Stimulated activated CD4-positive, alpha-beta T cell treated with anti-CD3 and anti-CD28 coated beads, Interleukin-4, amount 100 ng/mL, for 1 hour (primary cell): ENCODE data around the gene CA10.

Experiments
- DNase-seq: peaks from one replicate; pipeline ENCODE4 v3.0.0-alpha.2; 2020

Gene CA10

DNA sequence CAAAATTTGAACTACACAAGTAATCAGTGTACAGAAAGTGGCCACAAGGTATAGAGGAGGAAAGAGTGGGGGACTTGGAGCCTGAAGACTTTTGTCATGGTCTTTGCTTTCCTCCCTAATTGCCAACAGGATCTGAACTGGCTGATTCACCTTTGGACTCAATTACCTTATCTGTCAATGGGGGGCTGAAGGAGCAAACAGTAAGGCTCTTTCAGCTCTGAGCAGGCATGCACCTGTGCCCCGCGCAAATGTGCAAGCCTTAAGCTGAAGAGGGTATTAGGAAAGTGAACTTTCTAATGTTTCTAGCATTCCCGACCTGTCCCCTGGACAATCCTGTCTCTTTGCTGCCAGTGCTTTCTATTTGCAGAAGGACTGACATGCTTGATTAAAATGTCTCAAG, 302.7 kb downstream of the CA10 start:
- DNase-seq: no peak

GRCh38 chr17:51853857-51854256, 304.7 kb downstream of the CA10 start:
- no peak for DNase-seq

DNA sequence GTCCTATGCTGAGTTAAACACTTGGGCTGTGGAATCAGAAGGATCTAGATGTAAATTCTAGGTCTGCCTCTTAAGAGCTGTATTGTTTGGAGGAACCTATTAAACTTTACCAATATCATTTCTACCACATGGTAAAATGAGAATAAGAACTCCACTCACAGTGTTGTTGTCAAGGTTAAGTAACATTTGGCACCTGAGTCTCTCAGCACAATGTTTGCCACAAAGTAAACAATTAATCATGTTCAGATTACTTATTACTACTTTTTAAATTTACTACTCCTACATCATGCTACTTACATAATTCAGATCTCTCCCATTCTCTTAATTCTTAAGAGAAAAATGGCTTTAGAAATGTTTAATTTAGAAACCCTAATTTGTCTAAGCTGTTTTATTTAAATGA, 305.9 kb downstream of the CA10 start:
- no peak for DNase-seq

- DNase-seq: no peak
Measured at GRCh38 chr17:51850201-51850600, 308.3 kb downstream of the CA10 start.

DNA sequence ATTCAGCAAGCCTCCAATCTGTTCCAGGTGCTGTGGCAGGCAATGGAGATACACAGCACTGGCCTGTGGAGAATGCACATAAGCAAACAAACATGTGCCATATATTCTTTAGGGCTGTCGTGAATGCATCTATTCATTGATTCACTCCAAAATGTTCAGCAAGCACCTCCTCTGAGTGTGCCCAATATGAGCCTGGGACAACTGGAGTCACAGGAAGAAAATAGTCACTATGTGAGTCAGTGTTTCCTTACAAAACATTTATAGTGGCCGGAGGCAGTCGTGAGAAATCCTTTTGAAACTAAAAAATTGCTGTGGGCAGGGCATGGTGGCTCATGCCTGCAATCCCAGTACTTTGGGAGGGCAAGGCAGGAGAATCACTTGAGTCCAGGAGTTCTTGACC, 310.1 kb downstream of the CA10 start:
- DNase-seq: no peak

DNA sequence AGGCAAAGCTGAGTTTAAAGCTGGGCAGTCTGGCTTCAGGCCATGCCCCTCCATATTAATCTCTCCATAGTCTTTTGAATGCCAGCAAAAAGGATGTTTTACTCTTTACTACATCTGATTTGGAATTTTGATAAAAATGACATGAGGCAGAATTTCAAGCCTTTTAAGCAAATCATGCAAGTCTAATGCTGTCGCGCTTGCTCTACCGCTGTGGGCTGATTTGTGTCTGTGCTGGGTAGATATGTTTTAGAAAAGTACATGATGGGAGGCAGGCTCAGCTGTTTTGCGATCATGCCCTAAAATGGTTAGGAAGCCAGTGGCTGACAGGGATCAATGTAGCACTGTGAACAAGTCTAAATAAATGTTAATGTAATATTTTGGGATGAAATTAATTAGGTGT, 311.9 kb downstream of the CA10 start:
- DNase-seq: no peak

- no peak for DNase-seq
Measured at GRCh38 chr17:51845776-51846175, 312.7 kb downstream of the CA10 start.

GRCh38 chr17:51842763-51843162, 315.8 kb downstream of the CA10 start:
- DNase-seq: no peak

DNA sequence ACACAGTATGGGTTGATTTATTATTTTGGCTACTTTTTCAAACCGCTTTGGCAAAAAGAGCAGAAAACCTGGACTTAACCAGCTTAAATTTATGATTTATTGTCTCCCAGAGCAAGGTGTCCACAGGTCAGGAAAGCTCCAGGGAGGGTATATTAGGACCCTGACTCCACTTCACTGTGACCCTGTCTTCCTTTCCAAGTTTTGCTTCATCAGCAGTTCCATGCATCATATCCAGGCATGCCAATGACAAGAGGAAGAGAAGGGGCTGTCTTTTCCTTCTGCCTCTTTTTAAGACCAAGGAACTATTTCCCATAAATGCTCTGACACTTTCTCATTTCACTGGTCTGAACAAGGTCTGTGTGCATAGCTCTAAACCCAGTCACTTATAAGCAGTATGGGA, 316.8 kb downstream of the CA10 start:
- DNase-seq: no peak

DNA sequence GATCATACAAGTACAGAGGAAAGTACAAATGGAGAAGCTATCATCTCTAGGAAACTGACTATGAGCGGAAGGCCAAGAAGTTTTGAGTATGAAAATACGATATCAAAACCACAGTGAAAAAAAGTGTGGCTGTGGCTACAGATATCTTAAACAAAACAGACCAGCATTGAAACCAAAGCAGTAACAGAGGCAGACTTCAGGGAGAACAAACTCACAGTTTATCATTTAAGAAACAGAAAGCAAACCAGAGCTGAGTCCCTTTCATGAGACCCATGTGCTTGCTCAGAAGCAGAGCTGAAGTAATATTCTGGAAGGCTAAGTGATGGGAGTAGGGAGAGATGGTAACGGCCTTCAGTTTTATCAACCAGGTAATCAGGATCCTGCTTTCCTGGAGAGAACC, 317.8 kb downstream of the CA10 start:
- no peak for DNase-seq

GRCh38 chr17:51833620-51834019, 324.9 kb downstream of the CA10 start:
- no peak for DNase-seq

- no peak for DNase-seq
Measured at GRCh38 chr17:51833045-51833444, 325.5 kb downstream of the CA10 start.

DNA sequence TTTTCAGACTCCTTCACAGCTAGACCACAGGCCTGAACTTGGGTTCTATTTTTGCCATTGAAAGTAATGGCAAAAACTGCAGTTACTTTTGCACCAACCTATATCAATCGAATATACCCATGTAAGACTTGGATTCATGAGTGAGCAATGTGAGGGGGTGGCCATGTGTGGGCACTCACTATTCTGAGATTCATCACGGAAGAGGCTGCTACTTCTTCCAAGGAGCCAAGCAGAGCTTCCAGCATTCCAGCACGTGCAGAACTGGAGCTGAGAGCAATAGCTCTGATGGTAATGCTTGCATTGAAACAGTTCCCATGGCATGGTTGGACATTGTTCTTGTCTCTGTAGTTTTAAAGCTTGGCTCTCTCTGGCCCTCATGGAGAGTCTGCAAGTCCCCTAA, 327.6 kb downstream of the CA10 start:
- no peak for DNase-seq

DNA sequence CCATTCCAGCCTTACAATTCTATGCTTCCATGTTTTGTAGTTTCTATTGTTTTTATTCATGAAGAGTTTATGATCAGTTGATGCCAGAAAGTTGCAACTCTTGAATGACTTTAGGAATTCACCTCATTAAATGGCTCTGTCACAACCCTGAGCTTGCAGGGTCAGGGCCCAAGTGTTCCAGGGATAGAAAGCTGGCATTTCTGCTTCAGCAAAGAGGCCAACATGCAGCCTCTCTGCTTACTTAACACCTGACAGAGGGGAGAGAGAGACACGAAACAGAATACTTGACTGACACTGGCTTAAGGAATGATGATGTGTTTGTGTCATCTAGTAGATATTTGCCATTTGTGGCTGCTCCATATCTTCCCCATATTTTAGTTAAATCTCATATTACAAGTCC, 328.1 kb downstream of the CA10 start:
- DNase-seq: no peak

- no peak for DNase-seq
Measured at GRCh38 chr17:51828901-51829300, 329.6 kb downstream of the CA10 start.

DNA sequence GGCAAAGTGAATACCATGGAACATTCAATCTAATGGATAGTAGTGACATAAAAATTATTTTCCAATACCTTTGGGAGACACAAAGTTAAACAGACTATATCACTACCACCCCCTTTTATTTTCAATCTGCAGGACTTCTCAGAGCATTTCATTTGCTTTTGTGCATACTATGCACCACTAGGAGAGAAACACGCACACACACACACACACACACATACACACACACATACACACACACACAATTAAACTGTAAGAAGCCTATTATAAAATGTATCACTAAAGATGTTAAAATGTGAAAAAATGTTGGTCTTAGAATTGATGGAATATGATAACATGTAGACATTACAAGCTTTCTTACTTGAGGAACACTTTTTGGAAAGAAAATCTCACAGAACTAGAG, 331.4 kb downstream of the CA10 start:
- no peak for DNase-seq

- no peak for DNase-seq
Measured at GRCh38 chr17:51820766-51821165, 337.7 kb downstream of the CA10 start.

- no peak for DNase-seq
Measured at GRCh38 chr17:51820252-51820651, 338.3 kb downstream of the CA10 start.

- DNase-seq: no peak
Measured at GRCh38 chr17:51819341-51820219, 338.9 kb downstream of the CA10 start.

- DNase-seq: no peak
Measured at GRCh38 chr17:51818777-51819176, 339.7 kb downstream of the CA10 start.

DNA sequence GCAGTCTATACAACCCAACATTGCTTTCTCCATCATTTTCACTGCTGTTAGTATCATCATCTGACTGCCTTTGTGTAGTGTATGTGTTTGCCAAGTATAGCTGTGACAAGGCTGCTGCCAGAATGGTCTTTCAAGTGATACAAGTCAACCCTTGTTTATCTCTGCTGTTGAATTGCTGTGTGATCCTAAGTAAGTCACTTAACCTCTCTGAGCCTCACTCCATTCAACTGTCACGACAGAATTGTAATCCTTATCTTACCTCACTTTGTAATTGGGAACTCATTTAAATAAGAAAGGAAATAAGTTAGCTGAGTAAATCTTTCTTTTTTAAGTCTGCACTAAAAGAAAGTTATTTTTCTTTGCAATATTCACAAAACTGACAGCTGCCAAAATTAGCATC, 340.6 kb downstream of the CA10 start:
- DNase-seq: no peak

DNA sequence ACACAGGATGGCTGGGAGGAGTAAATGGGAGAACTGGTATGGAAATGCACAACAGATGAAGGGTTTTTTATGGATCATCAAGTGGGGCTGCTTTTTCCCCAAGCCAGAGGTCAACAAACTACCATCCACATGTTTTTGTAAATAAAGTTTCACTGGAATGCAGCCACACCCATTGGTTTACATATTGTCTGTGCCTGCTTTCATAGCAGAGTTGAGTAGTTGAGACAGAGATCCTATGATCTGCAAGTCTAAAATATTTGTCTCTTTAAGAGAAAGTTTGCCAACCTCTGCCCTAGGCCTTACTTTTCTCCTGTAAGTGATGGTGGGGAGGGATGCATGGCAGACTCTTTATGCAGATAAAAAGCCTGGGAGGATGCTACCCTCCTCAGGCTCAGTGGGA, 341.4 kb downstream of the CA10 start:
- DNase-seq: no peak

DNA sequence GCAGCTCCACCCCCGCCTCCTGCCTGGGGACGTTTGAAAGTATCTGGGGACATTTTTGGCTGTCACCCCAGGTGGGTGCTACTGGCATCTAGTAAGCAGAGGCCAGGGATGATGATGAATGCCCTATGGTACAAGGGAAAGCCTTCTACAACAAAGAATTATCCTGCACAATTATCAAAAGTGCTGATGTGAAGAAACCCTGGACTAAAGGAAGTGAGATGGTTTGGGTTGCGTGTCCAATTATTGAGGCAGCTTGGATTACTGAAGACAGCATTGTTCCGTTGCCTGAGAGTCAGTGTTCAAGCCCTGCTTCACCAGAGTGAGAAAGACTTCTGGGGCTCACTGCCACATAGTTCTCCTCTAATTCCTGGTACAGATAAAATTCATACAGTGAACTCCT, 343.4 kb downstream of the CA10 start:
- DNase-seq: no peak

GRCh38 chr17:51814521-51814920, 344.0 kb downstream of the CA10 start:
- no peak for DNase-seq

DNA sequence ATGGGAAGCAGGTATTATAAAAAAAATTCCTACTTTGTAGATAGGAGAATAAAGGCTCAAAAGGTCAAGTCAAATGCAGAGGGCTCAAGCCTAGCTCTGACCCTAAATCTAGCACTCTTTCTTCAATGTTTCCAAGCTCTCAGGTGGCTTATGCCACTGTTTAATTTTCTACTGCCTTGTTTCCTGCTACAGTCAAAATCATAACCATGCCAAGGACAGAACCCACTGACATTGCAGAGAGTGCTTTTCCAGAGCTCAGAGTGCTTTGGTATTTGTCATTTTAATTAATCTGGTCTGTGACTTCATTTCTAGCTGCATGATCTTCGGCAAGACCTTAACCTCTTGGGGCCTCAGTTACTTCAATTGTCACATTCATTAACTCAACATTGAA, 344.7 kb downstream of the CA10 start:
- no peak for DNase-seq
